ENCODE results near the gene POMT1.

POMT1 gene

GRCh38 chr9:131477816-131478419 lies 24.8 kb upstream of the POMT1 start:
- DNase-seq, result no peak

GRCh38 chr9:131478421-131478868 lies 24.3 kb upstream of the POMT1 start:
- DNase-seq, result peak; percentile 31

GRCh38 chr9:131478911-131479310 lies 23.8 kb upstream of the POMT1 start:
- no peak for DNase-seq

GRCh38 chr9:131480258-131480657 lies 22.5 kb upstream of the POMT1 start:
- DNase-seq, result no peak

GRCh38 chr9:131481441-131482342 lies 21.0 kb upstream of the POMT1 start:
- no peak for DNase-seq

- DNase-seq, result no peak
Observed at GRCh38 chr9:131482343-131483006, 20.2 kb upstream of the POMT1 start.

GRCh38 chr9:131483319-131484050 lies 19.2 kb upstream of the POMT1 start:
- DNase-seq, result no peak

GRCh38 chr9:131484051-131484445 lies 18.7 kb upstream of the POMT1 start:
- DNase-seq, result no peak

GRCh38 chr9:131484560-131485185 lies 18.0 kb upstream of the POMT1 start:
- DNase-seq, result no peak

GRCh38 chr9:131485206-131485605 lies 17.5 kb upstream of the POMT1 start:
- no peak for DNase-seq

- DNase-seq, result no peak
Observed at GRCh38 chr9:131485728-131486422, 16.8 kb upstream of the POMT1 start.

GRCh38 chr9:131487001-131487400 lies 15.7 kb upstream of the POMT1 start:
- DNase-seq, result no peak

GRCh38 chr9:131487621-131488031 lies 15.1 kb upstream of the POMT1 start:
- DNase-seq, result no peak

GRCh38 chr9:131490514-131490913 lies 12.2 kb upstream of the POMT1 start:
- no peak for DNase-seq

GRCh38 chr9:131491001-131491710 lies 11.6 kb upstream of the POMT1 start:
- no peak for DNase-seq

- DNase-seq, result no peak
Observed at GRCh38 chr9:131492070-131492469, 10.6 kb upstream of the POMT1 start.

GRCh38 chr9:131494296-131494870 lies 8.3 kb upstream of the POMT1 start:
- no peak for DNase-seq

GRCh38 chr9:131495785-131496184 lies 6.9 kb upstream of the POMT1 start:
- DNase-seq, result no peak

- no peak for DNase-seq
Observed at GRCh38 chr9:131496844-131497405, 5.8 kb upstream of the POMT1 start.

- DNase-seq, result no peak
Observed at GRCh38 chr9:131499254-131499767, 3.4 kb upstream of the POMT1 start.
